Stimulated activated CD8-positive, alpha-beta memory T cell treated with anti-CD3 and anti-CD28 coated beads, Interleukin-15, amount 100 ng/mL, for 24 hours (primary cell): ENCODE data around the gene RAB11FIP5.
"Not testable (repeated sequence)": the region's sequence is repeated elsewhere in the genome, so short reads cannot be mapped to it uniquely, and the experiment has no call there.

Source experiments
- DNase-seq: peaks from one replicate; pipeline ENCODE4 v3.0.0-alpha.2; 2020; ENCODE audit warnings: low read depth

The RAB11FIP5 gene

DNA sequence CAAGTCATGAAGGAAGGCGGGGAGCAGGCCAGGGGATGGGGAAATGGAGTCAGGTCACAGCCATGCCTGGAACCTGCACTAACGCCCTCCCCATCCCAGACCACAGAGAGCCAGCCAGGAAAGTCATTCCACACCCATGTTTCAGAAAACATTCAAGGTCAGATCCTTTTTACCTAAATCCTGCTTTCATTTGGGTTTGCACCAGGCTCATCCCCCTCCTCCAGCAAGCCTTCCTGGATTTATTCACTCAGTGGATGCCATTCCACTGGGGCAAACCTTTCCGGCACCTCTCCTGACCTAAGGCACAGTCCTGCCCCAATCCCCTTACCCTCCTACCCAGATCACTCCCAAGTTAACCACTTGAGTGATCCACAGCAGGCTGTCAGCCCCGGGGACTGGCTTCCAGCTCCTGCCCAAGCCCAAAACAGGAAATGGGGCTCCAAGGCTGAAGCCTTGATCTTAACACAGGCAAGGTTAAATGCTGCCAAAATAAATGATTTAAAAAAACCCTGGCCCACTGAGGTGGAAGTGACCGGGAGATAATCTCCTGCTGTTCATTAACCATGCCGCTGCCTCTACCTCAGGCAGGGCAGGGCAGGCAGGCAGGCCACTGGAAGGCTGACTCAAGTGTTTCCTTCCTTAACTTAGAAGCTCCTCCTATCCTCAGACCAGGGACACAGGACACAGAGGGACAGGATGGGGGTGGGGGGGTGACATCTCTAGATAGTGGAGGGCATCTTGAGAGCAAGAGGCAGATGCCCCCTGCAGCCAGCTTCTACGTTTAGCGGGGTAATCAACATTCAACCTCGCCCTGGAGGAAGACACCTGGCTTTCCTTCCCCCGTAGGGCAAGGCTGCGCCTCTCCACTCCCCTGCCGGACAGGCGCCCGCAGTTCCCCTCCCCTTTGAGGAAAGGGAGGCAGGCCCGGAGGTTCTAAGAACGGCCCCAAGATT lies 1.4 kb downstream of the RAB11FIP5 start:
- DNase-seq = no peak

GRCh38 chr2:73110168-73111072 lies 2.3 kb downstream of the RAB11FIP5 start:
- DNase-seq = no peak

DNA sequence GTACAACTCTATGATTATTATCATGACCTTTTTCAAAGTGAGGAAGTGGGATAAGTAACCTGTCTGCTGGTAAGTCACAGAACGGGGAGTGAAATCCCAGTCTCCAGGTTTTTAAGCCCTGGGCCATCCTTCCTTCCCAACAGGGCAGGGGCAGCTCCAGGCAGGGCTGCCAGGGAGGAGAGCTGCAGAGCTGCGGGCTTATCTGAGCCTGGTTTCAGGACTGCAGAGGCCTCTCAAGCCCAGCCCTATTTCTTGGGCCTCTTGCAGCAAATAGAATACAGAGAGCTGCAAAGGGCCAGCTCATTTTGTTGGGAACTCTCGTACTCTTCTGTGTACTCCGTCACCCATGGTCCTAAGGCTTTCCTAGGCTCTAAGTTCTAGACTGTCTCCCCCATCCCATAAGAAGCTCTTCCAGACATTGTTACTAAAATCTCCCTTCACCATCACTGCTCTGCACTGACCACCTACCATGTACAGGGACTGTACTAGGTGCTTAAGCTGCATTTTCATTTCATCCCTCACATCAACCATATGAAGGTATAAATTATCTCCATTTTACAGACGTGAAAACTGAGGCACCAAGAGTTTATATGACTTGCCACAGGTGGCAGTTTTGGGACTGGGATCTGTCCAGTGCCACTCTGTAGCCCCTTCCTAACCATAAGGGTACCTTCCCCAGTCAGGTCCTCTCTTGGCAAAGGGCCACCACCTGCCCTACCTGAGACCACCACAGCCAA lies 3.1 kb downstream of the RAB11FIP5 start:
- DNase-seq = no peak

GRCh38 chr2:73107211-73107926 lies 5.4 kb downstream of the RAB11FIP5 start:
- DNase-seq = no peak

- DNase-seq = no peak
Measured at GRCh38 chr2:73106791-73107190, 6.0 kb downstream of the RAB11FIP5 start.

DNA sequence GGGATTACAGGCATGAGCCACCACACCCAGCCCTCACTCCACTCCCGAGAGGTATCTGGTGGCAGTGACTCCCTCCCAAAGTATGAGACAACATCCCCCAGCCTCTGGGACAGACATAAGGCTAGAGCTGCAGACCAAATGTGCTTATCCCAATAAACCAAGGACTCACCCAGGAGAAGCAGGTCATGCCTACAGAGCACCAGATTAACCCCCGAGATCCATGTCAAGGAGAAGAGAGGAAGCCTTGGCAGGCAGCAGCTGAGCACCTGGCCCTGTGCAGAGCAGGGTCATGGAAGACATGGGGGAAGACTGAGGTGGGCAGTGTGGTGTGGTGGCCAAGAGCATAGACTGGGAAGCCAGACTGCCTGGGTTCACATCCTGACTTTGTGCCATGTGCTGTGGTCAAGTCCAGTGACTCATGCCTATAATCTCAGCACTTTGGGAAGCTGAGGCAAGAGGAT lies 7.2 kb downstream of the RAB11FIP5 start:
- DNase-seq = no peak

- DNase-seq = no peak
Measured at GRCh38 chr2:73104933-73105332, 7.8 kb downstream of the RAB11FIP5 start.

DNA sequence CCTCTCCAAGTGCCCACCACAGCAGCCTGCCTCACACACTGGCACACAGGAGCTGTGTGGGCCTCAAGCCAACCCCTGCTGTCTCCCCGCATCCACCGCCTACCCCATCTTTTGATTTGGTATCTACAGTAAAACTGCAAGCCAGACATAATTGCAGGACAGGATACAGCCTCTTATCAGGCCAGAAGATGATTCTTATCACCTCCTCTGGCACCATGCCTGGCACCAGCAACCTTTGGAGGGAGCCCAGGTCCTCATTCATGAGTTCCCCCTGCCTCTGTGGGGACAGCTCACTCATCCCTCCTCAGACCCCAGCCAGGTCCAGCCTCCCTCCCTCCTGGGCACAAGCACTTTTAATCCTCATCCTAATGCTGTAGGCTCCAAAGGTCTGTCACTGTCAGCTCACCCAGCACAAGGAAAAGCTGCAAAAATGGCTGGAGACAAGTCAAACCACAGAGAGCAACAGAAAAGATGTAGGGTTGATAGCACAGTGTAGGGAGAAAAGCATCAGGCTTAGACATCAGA lies 9.7 kb downstream of the RAB11FIP5 start:
- DNase-seq = no peak

DNA sequence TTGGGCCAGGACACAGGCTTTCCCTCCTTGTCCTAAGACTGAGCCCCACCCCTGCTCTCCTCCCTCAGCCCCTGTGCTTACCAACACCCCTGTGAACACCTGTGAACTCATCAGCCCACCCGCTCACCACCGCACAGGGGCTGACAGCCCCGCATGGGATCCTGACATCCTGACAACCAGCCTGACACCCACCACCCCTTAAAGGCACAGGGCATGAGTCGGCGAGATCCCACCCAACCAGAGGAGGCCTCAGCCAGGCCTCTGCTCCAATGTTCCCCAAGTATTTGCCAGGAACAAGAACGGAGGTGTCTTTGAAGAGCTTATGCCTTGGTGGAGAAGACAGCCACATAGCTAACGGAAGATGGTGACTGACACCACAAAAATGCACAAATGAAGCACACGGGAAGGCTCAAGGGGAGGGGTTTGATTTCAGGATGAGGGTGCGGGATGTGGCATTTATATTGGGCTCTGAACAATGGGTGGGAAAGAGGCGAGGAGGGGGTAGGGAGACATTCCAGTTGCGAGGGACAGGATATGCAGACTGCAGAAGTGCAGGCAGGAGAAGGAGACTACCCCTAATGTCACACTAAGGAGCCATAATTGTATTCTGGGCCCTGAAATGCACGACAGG lies 11.0 kb downstream of the RAB11FIP5 start:
- DNase-seq = no peak

GRCh38 chr2:73100956-73101355 lies 11.8 kb downstream of the RAB11FIP5 start:
- no peak for DNase-seq

DNA sequence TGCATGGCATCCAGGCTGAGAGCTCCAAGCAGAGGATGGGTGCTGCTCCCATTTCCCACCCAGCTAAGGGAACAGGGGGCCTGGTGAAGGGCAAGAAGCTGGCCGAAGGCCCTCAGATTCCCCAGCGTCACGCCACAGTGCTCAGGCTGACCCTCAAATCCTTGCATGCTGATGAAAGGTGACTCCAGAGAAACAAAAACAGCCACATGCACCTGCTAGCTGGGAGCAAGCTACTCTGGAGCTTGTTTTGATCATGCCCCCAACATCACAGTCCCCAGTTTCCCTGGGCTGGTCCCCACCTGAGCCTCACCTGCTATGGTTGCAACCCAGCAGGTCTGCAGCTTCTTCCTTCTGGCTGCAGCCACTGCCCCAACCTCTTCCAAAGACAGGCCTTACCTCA lies 13.3 kb downstream of the RAB11FIP5 start:
- no peak for DNase-seq

DNA sequence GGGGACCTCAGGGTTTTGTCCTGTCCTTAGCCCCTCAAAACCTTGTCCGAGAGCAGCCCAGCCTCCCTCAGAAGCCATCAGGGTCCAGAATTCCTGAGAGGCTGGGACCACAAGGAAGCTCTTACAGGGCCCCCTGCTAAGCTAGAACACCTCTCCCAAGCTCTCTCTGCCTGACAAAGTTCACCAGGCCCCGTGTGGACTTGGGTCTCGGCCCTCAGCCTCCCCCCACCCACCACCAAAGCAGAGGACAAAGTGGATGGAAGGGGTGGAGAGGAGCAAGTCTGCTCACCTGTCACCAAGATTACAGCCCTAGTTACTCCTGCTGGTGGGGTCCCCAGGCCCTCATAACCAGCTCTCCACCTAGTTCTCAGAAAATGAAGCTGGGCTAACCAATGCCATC lies 16.8 kb downstream of the RAB11FIP5 start:
- DNase-seq = no peak

GRCh38 chr2:73093601-73094218 lies 19.0 kb downstream of the RAB11FIP5 start:
- DNase-seq = not testable (repeated sequence)

GRCh38 chr2:73092146-73092783 lies 20.5 kb downstream of the RAB11FIP5 start:
- DNase-seq = no peak

- DNase-seq = no peak
Measured at GRCh38 chr2:73091696-73092095, 21.1 kb downstream of the RAB11FIP5 start.

DNA sequence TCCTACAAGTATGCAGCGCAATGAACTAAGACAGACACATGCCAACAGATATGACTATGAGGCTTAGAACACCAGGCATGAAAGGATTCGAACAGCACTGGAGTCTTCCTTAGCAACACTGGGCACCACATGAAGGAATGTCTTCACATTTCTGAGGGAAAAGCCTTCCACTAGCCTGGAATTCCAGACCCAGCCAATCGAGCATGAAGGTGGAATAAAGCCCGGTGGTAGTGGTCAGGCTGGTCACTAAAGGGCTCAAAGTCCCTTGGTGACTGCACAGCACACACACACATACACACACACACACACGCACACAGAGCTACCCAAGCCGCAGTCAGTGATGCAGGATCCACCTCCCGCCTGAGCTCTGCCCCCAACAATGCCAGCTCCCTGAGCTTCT lies 21.6 kb downstream of the RAB11FIP5 start:
- DNase-seq = no peak

GRCh38 chr2:73089270-73090030 lies 23.3 kb downstream of the RAB11FIP5 start:
- DNase-seq = no peak

GRCh38 chr2:73088703-73089102 lies 24.0 kb downstream of the RAB11FIP5 start:
- no peak for DNase-seq

- no peak for DNase-seq
Measured at GRCh38 chr2:73088211-73088610, 24.5 kb downstream of the RAB11FIP5 start.
